Hematopoietic multipotent progenitor cell treated with erythropoietin and hydrocortisone succinate and interleukin-3 and kit ligand, for 15 days (in vitro differentiated cells): ENCODE measurements around the gene NUP42.
"Not testable (repeated sequence)": the region's sequence is repeated elsewhere in the genome, so short reads cannot be mapped to it uniquely, and the experiment has no call there.

Source experiments
- DNase-seq: peaks from one replicate; pipeline ENCODE4 v3.0.0-alpha.2; 2015; ENCODE audit warnings: low spot score

The NUP42 gene

GRCh38 chr7:23205577-23205908 lies 23.7 kb downstream of the NUP42 start:
- no peak for DNase-seq

- DNase-seq = no peak
These were observed 24.3 kb downstream of the NUP42 start for GRCh38 chr7:23205909-23206767.

GRCh38 chr7:23207021-23207420 lies 25.2 kb downstream of the NUP42 start:
- DNase-seq = no peak

DNA sequence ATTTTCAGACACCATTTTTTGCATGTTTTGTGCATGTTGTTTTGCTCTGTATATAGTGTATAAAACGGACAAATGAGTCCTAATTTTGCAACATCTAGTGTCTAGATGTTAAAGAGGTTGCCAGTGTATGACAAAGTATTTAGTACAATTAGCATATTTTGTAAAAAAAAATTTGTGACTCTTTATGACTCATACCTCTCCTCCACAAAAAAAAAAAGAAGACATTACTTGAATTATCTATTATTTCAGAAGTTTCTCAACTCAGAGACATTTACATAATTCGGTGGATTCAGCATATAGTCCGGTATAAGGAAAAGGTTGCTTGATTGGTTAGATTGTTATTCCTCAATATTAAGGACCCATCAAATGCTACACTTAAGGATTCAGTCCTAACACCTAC lies 26.0 kb downstream of the NUP42 start:
- DNase-seq = no peak

- no peak for DNase-seq
These were observed 26.5 kb downstream of the NUP42 start for GRCh38 chr7:23208316-23208715.

DNA sequence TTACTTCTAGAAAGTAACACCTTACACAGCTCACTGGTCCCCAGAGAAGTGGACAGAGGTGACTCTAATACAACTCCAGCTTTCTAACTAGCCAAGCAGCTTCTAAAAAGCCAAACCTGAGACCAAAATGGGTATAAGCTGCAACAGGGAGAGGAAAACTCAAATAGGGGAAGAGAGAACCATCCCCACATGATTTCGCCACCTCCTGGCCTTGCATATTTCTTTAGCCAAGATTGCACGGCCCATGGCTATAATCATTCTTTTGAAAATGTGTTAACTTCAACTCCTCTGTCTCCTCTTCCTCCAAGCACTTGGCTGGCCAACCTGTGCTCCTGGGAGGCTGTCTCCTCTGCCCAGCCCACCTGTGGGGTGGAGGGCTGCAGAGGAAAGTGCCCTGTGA lies 28.7 kb downstream of the NUP42 start:
- DNase-seq = no peak

- DNase-seq = no peak
These were observed 29.7 kb downstream of the NUP42 start for GRCh38 chr7:23211589-23211988.

DNA sequence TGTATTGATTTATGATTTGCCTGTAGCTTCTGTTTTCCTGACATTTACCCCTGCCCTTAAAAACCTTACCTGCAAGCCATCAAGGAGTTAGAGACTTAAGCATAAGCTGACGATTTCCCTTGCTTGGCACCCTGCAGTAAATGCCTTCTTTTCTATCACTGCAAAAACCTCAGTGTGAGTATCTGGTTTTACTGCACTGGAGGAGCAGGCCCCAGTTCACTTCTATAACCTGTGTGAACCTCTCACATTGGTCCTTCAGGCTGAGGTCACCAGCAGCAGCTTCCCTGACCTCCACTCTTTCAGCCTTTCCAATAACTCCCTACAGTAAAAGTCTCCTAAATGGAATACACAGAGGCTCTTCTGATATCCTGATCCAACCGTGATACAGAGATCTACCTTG lies 30.5 kb downstream of the NUP42 start:
- no peak for DNase-seq

DNA sequence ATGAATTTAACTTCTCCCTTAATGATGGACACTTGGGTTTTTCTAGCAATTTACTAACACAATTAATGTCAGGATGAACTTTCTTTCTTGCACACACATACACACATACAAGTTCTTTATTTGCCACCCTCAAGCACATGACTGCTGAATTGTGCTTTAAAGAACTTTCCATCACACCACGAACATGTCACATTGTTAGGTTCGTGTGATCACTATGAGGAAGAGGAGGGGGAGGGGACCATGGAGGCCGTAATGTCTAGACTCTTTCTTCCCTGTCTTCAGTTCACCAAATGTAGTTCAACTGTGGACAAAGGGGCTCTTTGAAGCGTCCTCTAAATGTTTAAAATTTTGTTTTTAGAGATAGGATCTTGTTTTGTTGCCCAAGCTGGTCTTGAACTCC lies 31.0 kb downstream of the NUP42 start:
- DNase-seq = no peak

- DNase-seq = no peak
These were observed 31.9 kb downstream of the NUP42 start for GRCh38 chr7:23213755-23214154.

GRCh38 chr7:23214423-23214822 lies 32.6 kb downstream of the NUP42 start:
- DNase-seq = no peak

DNA sequence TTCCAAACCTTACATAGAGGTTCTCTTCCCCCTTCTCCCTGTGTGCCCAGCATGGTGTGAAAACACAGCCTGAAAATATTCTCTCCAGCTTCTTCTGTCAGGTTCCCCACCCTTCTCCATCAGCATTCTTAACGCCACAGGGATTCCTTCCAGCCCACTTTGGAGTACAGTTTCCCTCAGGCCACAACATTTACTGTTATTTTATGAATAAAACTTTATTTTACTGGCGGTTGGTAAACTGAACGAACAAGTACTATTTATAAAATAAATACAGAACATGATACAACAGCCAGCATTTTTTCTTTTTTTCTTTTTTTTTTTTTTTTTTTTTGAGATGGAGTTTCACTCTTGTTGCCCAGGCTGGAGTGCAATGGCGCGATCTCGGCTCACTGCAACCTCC lies 33.1 kb downstream of the NUP42 start:
- DNase-seq = no peak

GRCh38 chr7:23216021-23216420 lies 34.2 kb downstream of the NUP42 start:
- no peak for DNase-seq

DNA sequence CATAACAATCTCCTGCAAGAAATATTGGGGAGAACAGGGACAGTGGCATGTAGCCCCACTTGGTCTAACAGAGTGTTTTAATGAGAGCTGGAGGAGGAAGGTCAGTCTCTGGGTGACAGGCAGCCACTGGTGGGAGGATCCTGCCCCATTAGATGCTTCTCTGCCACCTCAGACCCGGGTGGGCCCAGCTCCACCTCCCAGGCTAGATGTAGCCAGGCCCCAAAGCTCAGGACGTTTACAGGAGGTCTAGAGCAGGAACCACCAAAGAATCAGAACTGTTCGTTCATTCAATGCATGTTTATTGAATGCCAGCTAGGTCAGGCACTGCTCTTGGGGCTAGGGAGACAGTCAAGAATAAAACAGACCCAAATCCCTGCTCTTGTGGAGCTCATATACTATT lies 36.3 kb downstream of the NUP42 start:
- DNase-seq = no peak

DNA sequence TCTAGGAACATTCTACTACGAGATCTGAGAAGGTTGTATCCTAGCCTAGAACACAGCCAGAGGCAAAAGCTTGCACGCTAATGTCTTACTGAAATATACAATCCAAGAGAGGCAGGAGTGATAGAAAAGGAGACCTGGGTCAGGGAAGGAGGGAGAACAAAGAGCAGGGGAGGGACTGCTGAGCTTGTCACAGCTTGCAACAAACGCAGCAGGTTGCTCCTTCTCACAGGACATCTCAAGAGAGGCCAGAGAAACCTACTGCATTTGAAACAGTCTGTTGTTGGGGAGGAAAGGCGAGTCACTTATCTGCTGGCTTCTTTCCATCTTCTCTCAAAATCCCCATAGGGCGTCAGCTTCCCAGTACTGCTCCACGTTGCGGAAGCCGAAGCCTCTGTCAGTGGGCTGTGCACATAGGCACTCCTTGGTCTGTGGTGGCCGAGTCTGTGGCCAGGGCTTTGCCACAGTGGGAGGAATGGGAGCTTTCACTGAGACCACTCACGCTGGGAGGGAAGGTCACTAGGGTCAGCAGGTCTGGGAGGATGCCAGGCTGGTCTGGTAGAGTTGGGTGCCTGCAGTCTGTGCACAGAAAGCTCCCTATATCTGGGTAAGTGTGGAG lies 39.0 kb downstream of the NUP42 start:
- DNase-seq = no peak

DNA sequence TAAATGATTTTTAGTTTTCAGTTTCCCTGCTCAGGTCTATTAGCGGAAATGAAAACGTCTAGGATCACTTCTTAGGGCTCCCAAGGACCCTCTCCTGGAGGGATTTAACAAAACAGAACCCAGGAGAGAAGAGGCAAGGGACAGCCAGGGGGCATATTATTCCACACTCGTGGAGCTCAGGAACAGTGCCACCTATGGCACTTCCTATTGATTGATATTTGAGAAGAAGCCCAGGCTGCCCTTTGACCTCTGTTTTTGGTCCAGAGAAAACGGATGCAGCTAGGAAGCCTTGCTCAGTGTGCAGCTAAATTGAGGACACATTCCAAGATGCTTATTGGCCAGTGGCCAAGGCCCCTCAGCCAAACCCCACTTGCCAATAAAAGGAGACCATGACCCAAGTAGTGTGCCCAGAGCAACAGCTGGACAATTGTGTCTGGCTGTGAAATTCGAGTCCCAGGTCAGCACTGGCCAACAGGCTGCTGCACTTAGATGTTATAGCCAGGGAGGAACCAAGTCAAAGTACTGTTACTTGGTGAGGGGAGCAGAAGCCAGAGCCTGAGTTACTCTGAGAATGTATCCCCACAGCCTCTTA lies 40.7 kb downstream of the NUP42 start:
- no peak for DNase-seq

- not testable (repeated sequence) for DNase-seq
These were observed 42.5 kb downstream of the NUP42 start for GRCh38 chr7:23224364-23224763.

DNA sequence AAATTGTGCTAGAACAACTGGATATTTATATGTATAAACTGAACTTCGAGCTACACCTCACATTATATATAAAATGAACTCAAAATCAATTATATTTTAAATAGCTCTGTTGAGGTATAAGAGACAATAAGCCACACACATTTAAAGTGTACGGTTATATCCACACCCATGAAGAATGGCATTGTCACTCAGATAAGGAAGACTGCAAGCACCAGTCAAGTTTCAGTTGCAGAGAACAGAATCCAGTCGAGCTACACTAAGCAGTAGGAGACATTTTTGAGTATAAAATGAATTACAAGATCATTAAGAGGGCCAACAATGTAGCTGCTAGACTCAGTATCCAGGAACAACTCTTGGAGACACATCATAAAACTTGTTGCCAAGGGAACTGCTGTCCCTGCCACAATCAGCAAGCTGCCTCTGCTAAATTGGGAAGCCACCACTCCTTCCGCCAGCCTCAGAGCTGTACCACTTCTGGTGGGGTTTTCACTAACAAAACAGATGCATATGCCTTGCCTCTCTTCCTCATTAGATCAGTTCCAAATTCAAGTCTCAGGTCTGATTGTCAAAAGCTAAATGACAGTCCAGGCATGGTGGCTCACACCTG lies 45.1 kb downstream of the NUP42 start:
- no peak for DNase-seq

- no peak for DNase-seq
These were observed 46.6 kb downstream of the NUP42 start for GRCh38 chr7:23228412-23228811.

GRCh38 chr7:23230641-23231101 lies 48.8 kb downstream of the NUP42 start:
- no peak for DNase-seq

- DNase-seq = no peak
These were observed 51.1 kb downstream of the NUP42 start for GRCh38 chr7:23232966-23233365.

DNA sequence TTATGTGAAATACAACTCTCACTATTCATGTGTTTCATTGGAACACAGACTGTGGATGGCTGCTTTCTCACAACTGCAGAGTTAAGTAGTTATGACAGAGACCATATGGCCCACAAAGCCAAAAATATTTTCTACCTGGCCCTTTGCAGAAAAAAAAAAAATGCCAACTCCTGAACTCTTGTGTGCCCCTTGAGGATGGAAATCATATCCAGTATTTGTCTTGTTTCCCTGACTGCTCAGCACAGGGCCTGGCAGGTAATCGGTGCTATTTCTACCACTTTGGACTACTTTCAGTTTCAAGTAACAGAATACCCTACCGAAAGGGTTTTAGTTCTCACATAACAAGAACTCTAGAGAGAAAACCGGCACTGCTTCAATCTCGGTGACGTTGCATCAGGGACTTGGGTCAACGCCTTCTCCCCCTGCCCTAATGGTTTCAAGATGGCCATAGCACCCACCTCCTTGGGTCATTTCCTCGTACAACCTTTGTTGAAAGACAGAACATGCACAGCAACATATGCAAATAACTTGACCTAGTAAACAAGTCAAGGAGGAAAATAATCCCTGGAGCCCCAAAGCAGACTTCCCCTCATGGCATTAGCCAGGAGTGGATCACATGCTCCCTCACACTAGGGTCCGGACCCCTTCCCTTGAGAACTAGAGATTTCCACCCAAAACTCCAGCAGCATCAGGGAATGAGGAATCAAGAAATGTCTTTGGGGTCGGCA lies 52.9 kb downstream of the NUP42 start:
- no peak for DNase-seq
